ENCODE data around the gene EIF3B.

Gene EIF3B

DNA sequence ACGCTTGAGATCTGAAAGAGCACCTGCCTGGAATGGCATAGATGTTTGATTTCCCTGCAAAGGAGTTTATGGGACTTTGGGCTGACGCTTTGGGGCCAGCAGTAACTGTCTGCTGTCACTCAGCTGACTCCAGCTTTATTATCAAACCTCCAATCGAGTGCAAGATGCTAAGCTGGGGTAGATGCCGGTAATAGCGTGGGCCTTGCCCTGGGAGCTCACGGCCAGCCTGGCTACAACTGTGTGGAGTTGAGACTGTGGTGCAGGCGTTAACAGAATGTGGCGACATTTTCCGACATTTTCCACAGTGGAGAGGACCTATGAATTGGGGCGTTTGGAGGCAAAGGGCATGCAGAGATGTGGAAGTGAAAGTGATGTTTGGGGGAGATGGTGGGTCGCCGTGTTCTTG is 50.1 kb downstream of the EIF3B start:
- TF ChIP-seq EZH2 (IDR thresholded peaks at IDR 0.05; ENCODE audit: borderline replicate concordance, low read depth, low read length, severe bottlenecking), result no peak
- TF ChIP-seq, protein P1, sequence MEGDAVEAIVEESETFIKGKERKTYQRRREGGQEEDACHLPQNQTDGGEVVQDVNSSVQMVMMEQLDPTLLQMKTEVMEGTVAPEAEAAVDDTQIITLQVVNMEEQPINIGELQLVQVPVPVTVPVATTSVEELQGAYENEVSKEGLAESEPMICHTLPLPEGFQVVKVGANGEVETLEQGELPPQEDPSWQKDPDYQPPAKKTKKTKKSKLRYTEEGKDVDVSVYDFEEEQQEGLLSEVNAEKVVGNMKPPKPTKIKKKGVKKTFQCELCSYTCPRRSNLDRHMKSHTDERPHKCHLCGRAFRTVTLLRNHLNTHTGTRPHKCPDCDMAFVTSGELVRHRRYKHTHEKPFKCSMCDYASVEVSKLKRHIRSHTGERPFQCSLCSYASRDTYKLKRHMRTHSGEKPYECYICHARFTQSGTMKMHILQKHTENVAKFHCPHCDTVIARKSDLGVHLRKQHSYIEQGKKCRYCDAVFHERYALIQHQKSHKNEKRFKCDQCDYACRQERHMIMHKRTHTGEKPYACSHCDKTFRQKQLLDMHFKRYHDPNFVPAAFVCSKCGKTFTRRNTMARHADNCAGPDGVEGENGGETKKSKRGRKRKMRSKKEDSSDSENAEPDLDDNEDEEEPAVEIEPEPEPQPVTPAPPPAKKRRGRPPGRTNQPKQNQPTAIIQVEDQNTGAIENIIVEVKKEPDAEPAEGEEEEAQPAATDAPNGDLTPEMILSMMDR (IDR thresholded peaks at IDR 0.05; ENCODE audit: borderline replicate concordance, extremely low read depth, low read length, poor library complexity, severe bottlenecking), result no peak
- peaks cover 50% of the 10 kb centered on the region for H3K4me1 ChIP-seq (ENCODE audit: insufficient read depth, low read length)
- H4K20me1 ChIP-seq (ENCODE audit: insufficient read depth, low read length), result peaks cover 25% of the 10 kb centered on the region
- no peak overlapping the region; the same call in 1 of the 2 replicates for H3K27ac ChIP-seq (ENCODE audit: low read length)
- H3K4me2 ChIP-seq (ENCODE audit: insufficient read depth, low read length), result peak overlapping the region; percentile 81
- no peaks in the 10 kb centered on the region for H3K36me3 ChIP-seq (ENCODE audit: insufficient read depth, low read length)
- ATAC-seq (ENCODE audit: insufficient read depth, low read depth) (no peak), DNase-seq (no peak)
- H2AFZ ChIP-seq (ENCODE audit: low read depth, low read length), result no peak overlapping the region
- H3K4me3 ChIP-seq (ENCODE audit: low read depth in 1 of 2, low read length in 2 of 2), result peak overlapping the region; percentile 72 to 83; a peak in 3 of 4 replicates
- no peaks in the 10 kb centered on the region for H3K27me3 ChIP-seq (ENCODE audit: insufficient read depth, low read length, poor library complexity)
- H3K9me3 ChIP-seq (ENCODE audit: insufficient read depth, low read length, severe bottlenecking), result no peaks in the 10 kb centered on the region
- H3K9ac ChIP-seq (ENCODE audit: low read depth, low read length), result peak overlapping the region; percentile 78
- H3K79me2 ChIP-seq (ENCODE audit: insufficient read depth, low read length), result peaks cover 20% of the 10 kb centered on the region

DNA sequence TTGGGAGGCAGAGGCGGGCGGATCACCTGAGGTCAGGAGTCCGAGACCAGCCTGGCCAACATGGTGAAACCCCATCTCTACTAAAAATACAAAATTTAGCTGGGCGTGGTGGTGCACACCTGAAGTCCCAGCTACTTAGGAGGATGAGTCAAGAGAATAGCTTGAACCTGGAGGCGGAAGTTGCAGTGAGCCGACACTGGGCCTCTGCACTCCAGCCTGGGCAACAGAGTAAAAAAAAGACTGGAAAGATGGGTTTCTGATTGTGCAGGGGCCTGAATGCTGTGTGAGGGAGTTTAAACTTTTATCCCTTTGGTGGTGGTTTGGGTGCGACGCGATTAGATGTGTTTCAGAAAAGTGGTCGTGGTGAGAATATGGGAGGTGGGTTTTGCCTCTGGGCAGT is 50.6 kb downstream of the EIF3B start:
- H3K4me3 ChIP-seq (ENCODE audit: low read depth in 1 of 2, low read length in 2 of 2), result peak overlapping the region in 1 of 2 experiments; percentile 53; a peak in 2 of 4 replicates
- H3K4me1 ChIP-seq (ENCODE audit: insufficient read depth, low read length), result peaks cover 45% of the 10 kb centered on the region
- DNase-seq (no peak), ATAC-seq (ENCODE audit: insufficient read depth, low read depth) (no peak)
- no peak overlapping the region for H3K27ac ChIP-seq (ENCODE audit: low read length)
- H3K9me3 ChIP-seq (ENCODE audit: insufficient read depth, low read length, severe bottlenecking), result no peaks in the 10 kb centered on the region
- no peak overlapping the region for H2AFZ ChIP-seq (ENCODE audit: low read depth, low read length)
- peak overlapping the region; percentile 41 for H3K9ac ChIP-seq (ENCODE audit: low read depth, low read length)
- TF ChIP-seq, protein P1 (IDR thresholded peaks at IDR 0.05; ENCODE audit: borderline replicate concordance, extremely low read depth, low read length, poor library complexity, severe bottlenecking), result no peak
- no peak for TF ChIP-seq EZH2 (IDR thresholded peaks at IDR 0.05; ENCODE audit: borderline replicate concordance, low read depth, low read length, severe bottlenecking)
- peaks cover 29% of the 10 kb centered on the region for H4K20me1 ChIP-seq (ENCODE audit: insufficient read depth, low read length)
- no peaks in the 10 kb centered on the region for H3K36me3 ChIP-seq (ENCODE audit: insufficient read depth, low read length)
- no peaks in the 10 kb centered on the region for H3K27me3 ChIP-seq (ENCODE audit: insufficient read depth, low read length, poor library complexity)
- peaks cover 20% of the 10 kb centered on the region for H3K79me2 ChIP-seq (ENCODE audit: insufficient read depth, low read length)
- H3K4me2 ChIP-seq (ENCODE audit: insufficient read depth, low read length), result peak overlapping the region; percentile 81

DNA sequence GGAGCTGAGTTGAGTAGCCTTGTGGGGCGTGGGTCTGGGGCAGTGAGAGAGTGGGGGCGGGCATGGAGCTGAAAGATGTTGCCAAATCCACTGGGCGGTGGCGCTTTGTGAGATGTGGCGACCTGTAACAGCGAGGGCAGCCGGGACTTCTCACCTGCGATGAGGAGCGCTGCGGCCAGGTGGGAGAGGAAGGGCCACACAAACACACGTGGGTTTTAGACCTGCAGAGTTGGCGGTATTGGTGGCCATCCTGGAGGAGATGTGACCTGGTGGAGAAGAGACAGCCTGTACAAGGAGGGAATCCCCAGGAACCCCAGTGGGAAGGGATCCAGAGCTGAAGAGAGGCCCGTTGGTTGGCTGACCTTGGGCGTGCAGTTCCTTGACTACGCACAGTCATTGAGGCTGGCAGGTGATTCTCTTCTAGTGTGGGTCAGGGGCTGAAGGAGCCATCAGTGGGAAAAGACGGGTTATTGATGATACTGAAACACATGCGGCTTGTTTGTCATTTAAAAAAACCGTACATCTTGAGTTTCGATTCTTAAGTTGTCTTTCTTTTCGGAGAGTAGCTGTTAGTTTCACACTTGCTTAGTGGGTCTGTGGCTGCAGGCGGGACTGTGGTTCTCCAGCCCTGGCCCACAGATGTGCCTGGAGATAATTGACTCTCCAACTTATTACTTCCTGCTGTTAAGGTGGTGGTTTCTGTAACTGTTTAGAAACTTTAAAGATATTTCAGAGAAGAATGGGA is 51.1 kb downstream of the EIF3B start:
- Histone ChIP-seq H4K20me1 (ENCODE audit: insufficient read depth, low read length) (peaks cover 34% of the 10 kb centered on the region), H3K27ac (ENCODE audit: low read length) (peak overlapping the region; percentile 72), H3K36me3 (ENCODE audit: insufficient read depth, low read length) (no peaks in the 10 kb centered on the region), H3K4me3 (ENCODE audit: low read depth in 1 of 2, low read length in 2 of 2) (peak overlapping the region; percentile 17 to 53; a peak in 3 of 4 replicates), H3K9ac (ENCODE audit: low read depth, low read length) (peak overlapping the region; percentile 41), H3K4me2 (ENCODE audit: insufficient read depth, low read length) (peak overlapping the region; percentile 81), H3K27me3 (ENCODE audit: insufficient read depth, low read length, poor library complexity) (no peaks in the 10 kb centered on the region), H2AFZ (ENCODE audit: low read depth, low read length) (no peak overlapping the region), H3K9me3 (ENCODE audit: insufficient read depth, low read length, severe bottlenecking) (no peaks in the 10 kb centered on the region), H3K79me2 (ENCODE audit: insufficient read depth, low read length) (peaks cover 24% of the 10 kb centered on the region), H3K4me1 (ENCODE audit: insufficient read depth, low read length) (peaks cover 43% of the 10 kb centered on the region)
- TF ChIP-seq, protein P1 (IDR thresholded peaks at IDR 0.05; ENCODE audit: borderline replicate concordance, extremely low read depth, low read length, poor library complexity, severe bottlenecking), result no peak
- no peak for TF ChIP-seq EZH2 (IDR thresholded peaks at IDR 0.05; ENCODE audit: borderline replicate concordance, low read depth, low read length, severe bottlenecking)
- DNase-seq (peak; percentile 75), ATAC-seq (ENCODE audit: insufficient read depth, low read depth) (peak; percentile 71)

Measured in DND-41 (cell line).